ENCODE measurements around the gene KHK.

Gene KHK

GRCh38 chr2:27054721-27055120, 31.9 kb upstream of the KHK start:
- Histone ChIP-seq H3K27me3 (ENCODE audit: insufficient read depth, poor library complexity, severe bottlenecking) (no peaks in the 10 kb centered on the region), H3K27ac (replicated peaks) (no peak overlapping the region), H3K4me3 (replicated peaks; ENCODE audit: insufficient read depth, low read length) (no peak overlapping the region)
- TF ChIP-seq SPI1 (IDR thresholded peaks at IDR 0.05; ENCODE audit: borderline replicate concordance, low read depth) (no peak), CTCF (IDR thresholded peaks at IDR 0.05; ENCODE audit: insufficient read depth, low read length) (no peak), POLR2AphosphoS5 (IDR thresholded peaks at IDR 0.05; ENCODE audit: low read depth) (no peak), REST (IDR thresholded peaks at IDR 0.05; ENCODE audit: insufficient replicate concordance, low read depth) (no peak), GABPA (IDR thresholded peaks at IDR 0.05; ENCODE audit: low read depth) (no peak)
- no peak for DNase-seq (ENCODE audit: low read depth in 1 of 2, low spot score in 1 of 2)

GRCh38 chr2:27057184-27057583, 29.4 kb upstream of the KHK start:
- Histone ChIP-seq H3K27ac (replicated peaks) (no peak overlapping the region), H3K27me3 (ENCODE audit: insufficient read depth, poor library complexity, severe bottlenecking) (no peaks in the 10 kb centered on the region), H3K4me3 (replicated peaks; ENCODE audit: insufficient read depth, low read length) (no peak overlapping the region)
- TF ChIP-seq CTCF (IDR thresholded peaks at IDR 0.05; ENCODE audit: insufficient read depth, low read length) (no peak), REST (IDR thresholded peaks at IDR 0.05; ENCODE audit: insufficient replicate concordance, low read depth) (no peak), POLR2AphosphoS5 (IDR thresholded peaks at IDR 0.05; ENCODE audit: low read depth) (no peak), SPI1 (IDR thresholded peaks at IDR 0.05; ENCODE audit: borderline replicate concordance, low read depth) (no peak), GABPA (IDR thresholded peaks at IDR 0.05; ENCODE audit: low read depth) (no peak)
- no peak for DNase-seq (ENCODE audit: low read depth in 1 of 2, low spot score in 1 of 2)

- TF ChIP-seq REST (IDR thresholded peaks at IDR 0.05; ENCODE audit: insufficient replicate concordance, low read depth) (no peak), SPI1 (IDR thresholded peaks at IDR 0.05; ENCODE audit: borderline replicate concordance, low read depth) (no peak), POLR2AphosphoS5 (IDR thresholded peaks at IDR 0.05; ENCODE audit: low read depth) (no peak), GABPA (IDR thresholded peaks at IDR 0.05; ENCODE audit: low read depth) (no peak), CTCF (IDR thresholded peaks at IDR 0.05; ENCODE audit: insufficient read depth, low read length) (no peak)
- Histone ChIP-seq H3K4me3 (replicated peaks; ENCODE audit: insufficient read depth, low read length) (no peak overlapping the region), H3K27ac (replicated peaks) (no peak overlapping the region), H3K27me3 (ENCODE audit: insufficient read depth, poor library complexity, severe bottlenecking) (no peaks in the 10 kb centered on the region)
- no peak for DNase-seq (ENCODE audit: low read depth in 1 of 2, low spot score in 1 of 2)
Measured at GRCh38 chr2:27058210-27058609, 28.4 kb upstream of the KHK start.

All from HL-60 (cell line).